HG02623 (cell line): ENCODE measurements around the gene SPR.

ENCODE experiments used
- ATAC-seq: cut with Tn5 transposase; IDR thresholded peaks from one replicate; pipeline ENCODE4 v1.9.1; 2021; ENCODE audit warnings: moderate library complexity; ENCODE audit not compliant: unreplicated experiment

SPR gene

GRCh38 chr2:72915320-72915906, 28.2 kb downstream of the SPR start:
- no peak for ATAC-seq

GRCh38 chr2:72915907-72916742, 28.9 kb downstream of the SPR start:
- ATAC-seq, result peak; percentile 55

GRCh38 chr2:72916743-72917137, 29.5 kb downstream of the SPR start:
- no peak for ATAC-seq

GRCh38 chr2:72917138-72917876, 30.1 kb downstream of the SPR start, which contains the start of gene EMX1:
Gene EMX1 (plus strand): TSS chr2:72917519. CDS start chr2:72917853, 334 bp downstream.
- ATAC-seq, result peak; percentile 31

GRCh38 chr2:72917877-72918553, 30.8 kb downstream of the SPR start:
- no peak for ATAC-seq

GRCh38 chr2:72919414-72920317, 32.5 kb downstream of the SPR start:
- ATAC-seq, result no peak

GRCh38 chr2:72920318-72921087, 33.3 kb downstream of the SPR start:
- no peak for ATAC-seq

GRCh38 chr2:72921088-72921851, 34.1 kb downstream of the SPR start:
- ATAC-seq, result no peak

- no peak for ATAC-seq
Measured at GRCh38 chr2:72921853-72922252, 34.6 kb downstream of the SPR start.

- ATAC-seq, result no peak
Measured at GRCh38 chr2:72923833-72924352, 36.7 kb downstream of the SPR start.

GRCh38 chr2:72924353-72925240, 37.4 kb downstream of the SPR start:
- no peak for ATAC-seq

- ATAC-seq, result no peak
Measured at GRCh38 chr2:72925328-72925943, 38.2 kb downstream of the SPR start.

GRCh38 chr2:72926368-72926767, 39.2 kb downstream of the SPR start:
- ATAC-seq, result no peak

- ATAC-seq, result no peak
Measured at GRCh38 chr2:72926811-72927465, 39.7 kb downstream of the SPR start.

GRCh38 chr2:72927619-72928550, 40.7 kb downstream of the SPR start:
- no peak for ATAC-seq
